Esophagus muscularis mucosa (tissue), 4 donors: ENCODE measurements around the gene PRKRA.

ENCODE experiments used
- EP300 ChIP-seq: sonication (generic); formaldehyde crosslinking; IDR thresholded peaks from one replicate; pipeline ENCODE4 v1.6.1; 2017; ENCODE audit warnings: antibody characterized with exemption
- POLR2A ChIP-seq: fragments of 450-650 bp; IDR thresholded peaks from one replicate; pipeline ENCODE4 v1.6.1; 2017; ENCODE audit warnings: antibody characterized with exemption, moderate library complexity, mild to moderate bottlenecking, low read depth
- POLR2AphosphoS5 ChIP-seq, 2 donors: sonication (generic); formaldehyde crosslinking; IDR thresholded peaks; one replicate each; pipeline ENCODE4 v1.6.1; 2017; ENCODE audit warnings: antibody characterized with exemption in 2 of 2
- TF ChIP-seq, protein P1 (sequence below), 3 experiments: fragments of 200-600 bp in 2 of 3; fragments of 450-650 bp in 1 of 3; sonication (generic) in 2 of 3; IDR thresholded peaks; one replicate each; pipeline ENCODE4 v1.5.1; 2017 to 2019; ENCODE audit warnings: antibody characterized with exemption in 3 of 3, mild to moderate bottlenecking in 2 of 3, moderate library complexity in 1 of 3

DNA sequence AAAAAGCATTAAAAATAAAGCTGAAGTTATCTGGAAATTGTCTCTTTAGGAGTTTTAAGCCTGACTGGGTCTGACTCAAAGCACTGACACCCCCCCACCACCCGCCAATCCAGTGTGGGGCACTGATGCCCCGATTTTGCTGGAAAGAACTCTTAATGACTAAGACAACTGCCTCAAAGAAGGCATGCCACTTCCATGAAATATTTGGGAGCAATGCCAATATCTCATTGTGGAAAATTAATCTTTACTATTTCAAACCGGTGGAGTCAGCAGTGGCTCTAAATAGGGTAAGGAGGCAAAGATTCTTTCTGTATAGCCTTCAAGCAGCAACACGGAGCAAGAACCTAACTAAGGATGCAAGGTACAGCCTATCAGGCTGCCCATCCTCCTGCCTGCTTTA lies 23.0 kb upstream of the PRKRA start:
- TF ChIP-seq, protein P1, sequence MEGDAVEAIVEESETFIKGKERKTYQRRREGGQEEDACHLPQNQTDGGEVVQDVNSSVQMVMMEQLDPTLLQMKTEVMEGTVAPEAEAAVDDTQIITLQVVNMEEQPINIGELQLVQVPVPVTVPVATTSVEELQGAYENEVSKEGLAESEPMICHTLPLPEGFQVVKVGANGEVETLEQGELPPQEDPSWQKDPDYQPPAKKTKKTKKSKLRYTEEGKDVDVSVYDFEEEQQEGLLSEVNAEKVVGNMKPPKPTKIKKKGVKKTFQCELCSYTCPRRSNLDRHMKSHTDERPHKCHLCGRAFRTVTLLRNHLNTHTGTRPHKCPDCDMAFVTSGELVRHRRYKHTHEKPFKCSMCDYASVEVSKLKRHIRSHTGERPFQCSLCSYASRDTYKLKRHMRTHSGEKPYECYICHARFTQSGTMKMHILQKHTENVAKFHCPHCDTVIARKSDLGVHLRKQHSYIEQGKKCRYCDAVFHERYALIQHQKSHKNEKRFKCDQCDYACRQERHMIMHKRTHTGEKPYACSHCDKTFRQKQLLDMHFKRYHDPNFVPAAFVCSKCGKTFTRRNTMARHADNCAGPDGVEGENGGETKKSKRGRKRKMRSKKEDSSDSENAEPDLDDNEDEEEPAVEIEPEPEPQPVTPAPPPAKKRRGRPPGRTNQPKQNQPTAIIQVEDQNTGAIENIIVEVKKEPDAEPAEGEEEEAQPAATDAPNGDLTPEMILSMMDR (IDR thresholded peaks at IDR 0.05), result no peak
- TF ChIP-seq POLR2A (no peak), POLR2AphosphoS5 (IDR thresholded peaks at IDR 0.05) (no peak), EP300 (no peak)
